NCI-H2029 treated with DMSO at 0.1 percent for 48 hours (cell line): ENCODE results near the gene CALU.

Experiments
- DNase-seq: peaks from one replicate; lab custom pipeline; 2025; lab: John Stamatoyannopoulos, UW

CALU gene

GRCh38 chr7:128788446-128789412 is 49.6 kb downstream of the CALU start:
- no peak for DNase-seq

GRCh38 chr7:128790315-128791041 is 51.3 kb downstream of the CALU start:
- DNase-seq: no peak

GRCh38 chr7:128791121-128791971 is 52.2 kb downstream of the CALU start, which contains the start of gene CCDC136:
CCDC136 (plus strand) TSS chr7:128791968; CDS start chr7:128792412, 444 bp downstream.
- DNase-seq: no peak

- DNase-seq: no peak
These were observed 52.8 kb downstream of the CALU start for GRCh38 chr7:128791972-128792327.

- DNase-seq: no peak
These were observed 53.5 kb downstream of the CALU start for GRCh38 chr7:128792471-128793180.

- DNase-seq: no peak
These were observed 54.0 kb downstream of the CALU start for GRCh38 chr7:128793181-128793547.

GRCh38 chr7:128794020-128794419 is 54.9 kb downstream of the CALU start:
- no peak for DNase-seq

GRCh38 chr7:128794436-128794835 is 55.3 kb downstream of the CALU start:
- DNase-seq: no peak

GRCh38 chr7:128795129-128795528 is 56.0 kb downstream of the CALU start:
- DNase-seq: no peak

- DNase-seq: no peak
These were observed 57.2 kb downstream of the CALU start for GRCh38 chr7:128796327-128796726.

- no peak for DNase-seq
These were observed 60.3 kb downstream of the CALU start for GRCh38 chr7:128799451-128799850.

GRCh38 chr7:128800567-128800966 is 61.4 kb downstream of the CALU start:
- no peak for DNase-seq

GRCh38 chr7:128801003-128801402 is 61.8 kb downstream of the CALU start:
- DNase-seq: no peak

- DNase-seq: no peak
These were observed 62.7 kb downstream of the CALU start for GRCh38 chr7:128801667-128802418.

GRCh38 chr7:128804484-128804883 is 65.3 kb downstream of the CALU start:
- DNase-seq: no peak

GRCh38 chr7:128805225-128805624 is 66.1 kb downstream of the CALU start:
- DNase-seq: no peak

- DNase-seq: no peak
These were observed 68.0 kb downstream of the CALU start for GRCh38 chr7:128807191-128807590.

GRCh38 chr7:128809363-128809762 is 70.2 kb downstream of the CALU start:
- no peak for DNase-seq

- no peak for DNase-seq
These were observed 71.3 kb downstream of the CALU start for GRCh38 chr7:128810473-128810872.

- no peak for DNase-seq
These were observed 71.8 kb downstream of the CALU start for GRCh38 chr7:128810997-128811396.
